ENCODE measurements around the gene RITA1. TPM values are rescaled to one million over a fixed set of nuclear protein-coding genes. Genes with fewer than 3 reads are reported as not detected.

Gene RITA1
- total RNA-seq, 1 donor from 2014 or later = 15.5 TPM

GRCh38 chr12:113144806-113145205, 40.7 kb upstream of the RITA1 start:
- H3K9me3 Mint-ChIP-seq (ENCODE audit: low read depth) = peaks cover 9% of the 10 kb centered on the region
- peaks cover 18% of the 10 kb centered on the region for H3K27me3 Mint-ChIP-seq (ENCODE audit: low read depth)
- no peak overlapping the region for H3K4me3 Mint-ChIP-seq (ENCODE audit: unreplicated experiment)
- H3K27ac Mint-ChIP-seq (ENCODE audit: unreplicated experiment) = no peak overlapping the region
- no peak for TF ChIP-seq CTCF (IDR thresholded peaks at IDR 0.05)
- H3K4me1 Mint-ChIP-seq (ENCODE audit: low read depth) = peaks cover 5% of the 10 kb centered on the region
- DNase-seq (ENCODE audit: low spot score) = no peak
- no peaks in the 10 kb centered on the region for H3K36me3 Mint-ChIP-seq (ENCODE audit: low read depth)

- TF ChIP-seq CTCF (IDR thresholded peaks at IDR 0.05) = no peak
- H3K36me3 Mint-ChIP-seq (ENCODE audit: low read depth) = no peaks in the 10 kb centered on the region
- H3K27ac Mint-ChIP-seq (ENCODE audit: unreplicated experiment) = no peak overlapping the region
- H3K4me1 Mint-ChIP-seq (ENCODE audit: low read depth) = peaks cover 7% of the 10 kb centered on the region
- peaks cover 20% of the 10 kb centered on the region for H3K27me3 Mint-ChIP-seq (ENCODE audit: low read depth)
- no peak overlapping the region for H3K4me3 Mint-ChIP-seq (ENCODE audit: unreplicated experiment)
- peaks cover 9% of the 10 kb centered on the region for H3K9me3 Mint-ChIP-seq (ENCODE audit: low read depth)
- no peak for DNase-seq (ENCODE audit: low spot score)
Observed at GRCh38 chr12:113145720-113146551, 39.6 kb upstream of the RITA1 start.

- Mint-ChIP-seq H3K4me3 (ENCODE audit: unreplicated experiment) (no peak overlapping the region), H3K9me3 (ENCODE audit: low read depth) (peaks cover 9% of the 10 kb centered on the region), H3K27ac (ENCODE audit: unreplicated experiment) (no peak overlapping the region), H3K36me3 (ENCODE audit: low read depth) (no peaks in the 10 kb centered on the region), H3K4me1 (ENCODE audit: low read depth) (peaks cover 8% of the 10 kb centered on the region), H3K27me3 (ENCODE audit: low read depth) (peaks cover 23% of the 10 kb centered on the region)
- no peak for DNase-seq (ENCODE audit: low spot score)
- no peak for TF ChIP-seq CTCF (IDR thresholded peaks at IDR 0.05)
Observed at GRCh38 chr12:113146999-113147398, 38.5 kb upstream of the RITA1 start.

GRCh38 chr12:113149361-113150150, 36.0 kb upstream of the RITA1 start, which contains the start of gene CFAP73:
CFAP73 (plus strand) TSS chr12:113149724; CDS start chr12:113149858, 134 bp downstream.
- Mint-ChIP-seq H3K4me3 (ENCODE audit: unreplicated experiment) (peak within 1 kb of the TSS; percentile 9), H3K27ac (ENCODE audit: unreplicated experiment) (peak within 1 kb of the TSS; percentile 36), H3K27me3 (ENCODE audit: low read depth) (peaks cover 35% of the 10 kb centered on the region), H3K4me1 (ENCODE audit: low read depth) (peaks cover 18% of the 10 kb centered on the region), H3K9me3 (ENCODE audit: low read depth) (peaks cover 9% of the 10 kb centered on the region), H3K36me3 (ENCODE audit: low read depth) (no peaks in the 10 kb centered on the region)
- no peak for DNase-seq (ENCODE audit: low spot score)
- TF ChIP-seq CTCF (IDR thresholded peaks at IDR 0.05) = peak; percentile 31

- no peak overlapping the region for H3K27ac Mint-ChIP-seq (ENCODE audit: unreplicated experiment)
- TF ChIP-seq CTCF (IDR thresholded peaks at IDR 0.05) = no peak
- H3K27me3 Mint-ChIP-seq (ENCODE audit: low read depth) = peaks cover 39% of the 10 kb centered on the region
- H3K9me3 Mint-ChIP-seq (ENCODE audit: low read depth) = peaks cover 7% of the 10 kb centered on the region
- no peak for DNase-seq (ENCODE audit: low spot score)
- H3K4me1 Mint-ChIP-seq (ENCODE audit: low read depth) = peaks cover 18% of the 10 kb centered on the region
- H3K36me3 Mint-ChIP-seq (ENCODE audit: low read depth) = no peaks in the 10 kb centered on the region
- peak overlapping the region; percentile 12 for H3K4me3 Mint-ChIP-seq (ENCODE audit: unreplicated experiment)
Observed at GRCh38 chr12:113151655-113152054, 33.9 kb upstream of the RITA1 start.
